Mucosa of descending colon (tissue), 3 donors: ENCODE measurements around the gene SH3BP5. TPM values are rescaled to one million over a fixed set of nuclear protein-coding genes. Genes with fewer than 3 reads are reported as not detected.
"Not testable (repeated sequence)": the region's sequence is repeated elsewhere in the genome, so short reads cannot be mapped to it uniquely, and the experiment has no call there.

Experiments
- ATAC-seq: fragments of 200-7000 bp; cut with Tn5 transposase; one replicate; pipeline ENCODE4 v1.9.1; 2020; ENCODE audit warnings: mild to moderate bottlenecking, moderate library complexity
- DNase-seq, 3 donors: peaks; one replicate each; pipeline ENCODE4 v3.0.0-alpha.2; 2020
- H3K36me3 ChIP-seq: fragments of 200-600 bp; one replicate; pipeline ENCODE4 v1.8.0; 2021; ENCODE audit warnings: low read depth, mild to moderate bottlenecking
- H3K4me1 ChIP-seq: fragments of 200-600 bp; one replicate; pipeline ENCODE4 v1.8.0; 2021; ENCODE audit warnings: low read depth, mild to moderate bottlenecking
- H3K4me3 ChIP-seq: fragments of 200-600 bp; one replicate; pipeline ENCODE4 v1.8.0; 2021; ENCODE audit warnings: mild to moderate bottlenecking
- H3K9me3 ChIP-seq: fragments of 200-600 bp; one replicate; pipeline ENCODE4 v1.8.0; 2021; ENCODE audit warnings: mild to moderate bottlenecking
- CTCF ChIP-seq: fragments of 200-600 bp; IDR thresholded peaks from one replicate; pipeline ENCODE4 v1.8.0; 2022; ENCODE audit warnings: antibody characterized with exemption, mild to moderate bottlenecking
- intact Hi-C, 2 donors: fragments of 100-400 bp; cut with DNase I in 1 of 2; cut with micrococcal nuclease in 1 of 2; formaldehyde crosslinking; loops; one replicate each; pipeline versions ENCODE4 v1.11.0 to v1.11.1; 2022; cut with DNase I, micrococcal nuclease
- total RNA-seq, 3 donors: library from RNA; stranded (reverse); fragmentation: NEBNext Ultra II Directional in 2 of 3; extraction: Animal tissue kit (Norgen Biotek cat#: 25700) in 2 of 3; gene quantifications; one replicate each; pipeline versions ENCODE4 v1.2.1 to v1.2.4, GENCODE V29; 2021 to 2023
- donor health status: DM: no; HTN: no; CAD: no; lungs with moderate emphysema.
- donor health status: DM: no; HTN: no; CAD: no.
- donor health status: DM: no; HTN: yes; CAD: no.

The SH3BP5 gene
- total RNA-seq, 3 donors from 2014 or later = 5.9 to 20.8 (median 10.9) TPM

- Histone ChIP-seq H3K9me3 (no peaks in the 10 kb centered on the region), H3K4me3 (no peak overlapping the region), H3K4me1 (no peaks in the 10 kb centered on the region), H3K36me3 (no peaks in the 10 kb centered on the region)
- no peak for DNase-seq
- no peak for TF ChIP-seq CTCF
- no peak for ATAC-seq
- intact Hi-C loops = no loop called here
Measured at GRCh38 chr3:15359677-15360397, 27.5 kb upstream of the SH3BP5 start.

- intact Hi-C loops, DNase-seq, H3K4me1 ChIP-seq, ATAC-seq, H3K4me3 ChIP-seq, H3K36me3 ChIP-seq, H3K9me3 ChIP-seq: not testable (repeated sequence)
Measured at GRCh38 chr3:15356651-15357061, 24.3 kb upstream of the SH3BP5 start.

GRCh38 chr3:15356176-15356575 is 23.8 kb upstream of the SH3BP5 start:
- H3K36me3 ChIP-seq = no peaks in the 10 kb centered on the region
- no peak for ATAC-seq
- no peak overlapping the region for H3K4me3 ChIP-seq
- no peaks in the 10 kb centered on the region for H3K4me1 ChIP-seq
- no peak for DNase-seq
- no peak for TF ChIP-seq CTCF
- intact Hi-C loops = no loop called here
- H3K9me3 ChIP-seq = peaks cover 7% of the 10 kb centered on the region

GRCh38 chr3:15355086-15355485 is 22.7 kb upstream of the SH3BP5 start:
- no peak for TF ChIP-seq CTCF
- no peaks in the 10 kb centered on the region for H3K36me3 ChIP-seq
- H3K4me1 ChIP-seq = no peaks in the 10 kb centered on the region
- intact Hi-C loops = no loop called here
- ATAC-seq (no peak), DNase-seq (no peak)
- H3K4me3 ChIP-seq = no peak overlapping the region
- H3K9me3 ChIP-seq = peaks cover 12% of the 10 kb centered on the region

DNA sequence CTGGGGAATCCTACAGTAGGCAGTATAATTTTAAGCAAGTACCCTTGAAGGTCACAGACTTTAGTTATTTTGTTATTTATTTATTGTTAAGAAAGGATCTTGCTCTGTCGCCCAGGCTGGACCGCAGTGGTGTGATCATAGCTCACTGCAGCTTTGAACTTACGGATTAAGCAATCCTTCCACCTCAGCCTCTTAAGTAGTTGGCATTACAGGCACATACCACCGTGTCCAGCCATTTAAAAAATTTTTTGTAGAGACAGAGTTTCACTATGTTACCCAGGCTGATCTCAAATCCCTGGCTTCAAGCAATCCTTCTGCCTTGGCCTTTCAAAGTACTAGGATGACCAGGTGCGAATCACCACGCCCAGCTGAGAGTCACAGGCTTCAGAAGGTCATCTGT is 22.1 kb upstream of the SH3BP5 start:
- ATAC-seq = no peak
- TF ChIP-seq CTCF = no peak
- no peaks in the 10 kb centered on the region for H3K36me3 ChIP-seq
- no peak overlapping the region for H3K4me3 ChIP-seq
- intact Hi-C loops = no loop called here
- DNase-seq = no peak
- H3K9me3 ChIP-seq = peaks cover 12% of the 10 kb centered on the region
- no peaks in the 10 kb centered on the region for H3K4me1 ChIP-seq

DNA sequence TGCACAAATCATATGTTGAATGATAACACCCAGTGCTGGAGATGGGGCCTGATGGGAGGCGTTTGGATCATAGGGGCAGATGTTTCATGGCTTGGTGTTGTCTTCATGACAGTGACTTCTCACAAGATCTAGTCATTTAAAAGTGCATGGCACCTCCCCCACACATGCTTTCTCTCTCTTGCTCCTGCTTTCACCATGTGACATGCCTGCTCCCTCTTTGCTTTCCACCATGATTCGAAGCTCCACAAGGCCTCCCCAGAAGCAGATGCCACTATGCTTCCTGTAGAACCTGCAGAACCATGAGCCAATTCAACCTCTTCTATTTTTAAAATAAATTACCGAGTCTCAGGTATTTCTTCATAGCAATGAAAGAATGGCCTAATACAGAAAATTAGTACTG is 17.8 kb upstream of the SH3BP5 start:
- TF ChIP-seq CTCF = no peak
- Histone ChIP-seq H3K9me3 (peaks cover 12% of the 10 kb centered on the region), H3K4me1 (no peaks in the 10 kb centered on the region), H3K4me3 (no peak overlapping the region), H3K36me3 (no peaks in the 10 kb centered on the region)
- DNase-seq (no peak), ATAC-seq (no peak)
- intact Hi-C loops = no loop called here

DNA sequence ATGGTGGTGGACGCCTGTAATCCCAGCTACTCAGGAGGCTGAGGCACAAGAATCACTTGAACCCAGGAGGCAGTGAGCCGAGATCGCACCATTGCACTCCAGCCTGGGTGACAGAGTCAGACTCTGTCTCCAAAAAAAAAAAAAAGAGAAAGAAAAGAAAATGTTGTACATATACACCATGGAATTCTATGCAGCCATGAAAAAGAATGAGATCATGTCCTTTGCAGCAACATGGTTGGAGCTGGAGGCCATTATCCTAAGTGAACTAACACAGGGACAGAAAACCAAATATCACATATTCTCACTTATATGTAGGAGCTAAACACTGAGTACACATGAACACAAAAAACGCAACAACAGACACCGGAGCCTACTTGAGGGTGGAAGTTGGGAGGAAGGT is 17.1 kb upstream of the SH3BP5 start:
- ATAC-seq, intact Hi-C loops, H3K4me3 ChIP-seq, H3K36me3 ChIP-seq, H3K4me1 ChIP-seq, DNase-seq: not testable (repeated sequence)
- H3K9me3 ChIP-seq = peaks cover 12% of the 10 kb centered on the region
